ENCODE data around the gene YY1.
"Not testable (repeated sequence)": the region's sequence is repeated elsewhere in the genome, so short reads cannot be mapped to it uniquely, and the experiment has no call there.

YY1 gene

DNA sequence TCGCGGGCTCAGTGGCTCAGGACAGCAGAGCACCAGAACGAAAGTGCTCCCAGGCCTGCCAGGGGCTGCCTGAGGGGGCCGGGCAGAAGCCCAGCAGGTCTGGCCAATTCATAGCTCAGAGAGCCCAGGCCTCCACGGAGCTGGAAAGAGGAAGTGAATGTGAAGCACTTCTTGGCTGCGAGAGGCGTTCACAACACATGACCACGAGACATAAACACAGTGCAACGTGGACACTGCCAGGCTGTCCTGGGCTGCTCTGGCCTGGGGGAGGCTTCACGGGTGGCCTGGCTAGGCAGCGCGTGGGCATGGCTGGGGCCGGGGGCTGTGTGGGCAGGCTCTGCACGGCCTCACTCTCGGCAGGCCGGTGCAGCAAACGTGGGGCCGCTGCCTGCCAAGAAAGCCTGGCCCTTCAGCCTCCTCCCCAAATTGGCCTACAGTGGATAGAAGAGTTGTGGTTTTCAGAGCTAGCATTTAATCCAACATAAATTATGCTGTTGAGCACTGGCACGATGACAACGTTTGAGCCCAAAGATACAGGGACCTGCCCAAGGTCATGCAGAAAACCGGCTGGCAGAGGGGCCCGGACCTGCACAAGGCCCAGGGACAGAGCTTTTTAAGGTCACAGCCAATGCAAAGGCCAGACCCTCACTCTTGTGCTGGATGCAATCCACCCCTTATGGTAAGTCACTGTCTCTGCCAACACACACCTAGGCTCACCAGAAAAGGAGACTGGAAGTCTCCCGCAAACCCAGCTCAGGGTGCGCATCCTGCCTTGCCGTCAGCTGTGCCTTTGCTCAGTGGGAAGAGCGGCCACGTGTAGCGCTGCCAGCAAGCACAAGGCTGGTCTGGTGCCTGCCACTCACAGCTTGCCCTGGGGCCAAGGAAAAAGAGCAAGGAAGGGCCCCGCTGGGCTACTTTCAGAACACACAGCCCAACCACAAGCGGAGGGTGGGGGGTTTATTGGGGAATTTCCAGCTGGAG is 58.7 kb downstream of the YY1 start:
- peak; percentile 84 to 93 (median 91) for DNase-seq

- no peak for DNase-seq
These were observed 59.8 kb downstream of the YY1 start for GRCh38 chr14:100298551-100299237.

- no peak for DNase-seq
These were observed 60.3 kb downstream of the YY1 start for GRCh38 chr14:100299238-100299560.

DNA sequence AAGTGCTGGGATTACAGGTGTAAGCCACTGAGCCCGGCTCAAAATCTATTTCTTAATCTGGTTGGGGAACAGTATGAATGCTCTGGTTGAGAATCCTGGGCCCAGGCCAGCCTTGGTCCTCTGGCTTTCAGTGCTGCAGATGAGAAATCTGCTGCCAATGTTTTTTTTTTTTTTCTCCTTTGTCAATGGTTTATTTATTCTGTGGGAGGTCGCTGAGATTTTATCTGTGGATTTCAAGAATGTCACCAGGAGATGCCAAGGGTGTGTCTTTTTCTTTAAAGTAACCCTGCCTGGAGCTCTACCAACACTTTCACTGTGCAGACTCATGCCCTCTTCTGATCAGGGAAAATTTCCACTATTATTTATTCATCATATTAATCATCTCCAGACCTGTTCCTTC is 63.7 kb downstream of the YY1 start:
- DNase-seq, result no peak

- peak; percentile 35 to 66 (median 48) for DNase-seq
These were observed 64.2 kb downstream of the YY1 start for GRCh38 chr14:100303179-100303578.

GRCh38 chr14:100303925-100304324 is 65.0 kb downstream of the YY1 start:
- DNase-seq, result no peak

DNA sequence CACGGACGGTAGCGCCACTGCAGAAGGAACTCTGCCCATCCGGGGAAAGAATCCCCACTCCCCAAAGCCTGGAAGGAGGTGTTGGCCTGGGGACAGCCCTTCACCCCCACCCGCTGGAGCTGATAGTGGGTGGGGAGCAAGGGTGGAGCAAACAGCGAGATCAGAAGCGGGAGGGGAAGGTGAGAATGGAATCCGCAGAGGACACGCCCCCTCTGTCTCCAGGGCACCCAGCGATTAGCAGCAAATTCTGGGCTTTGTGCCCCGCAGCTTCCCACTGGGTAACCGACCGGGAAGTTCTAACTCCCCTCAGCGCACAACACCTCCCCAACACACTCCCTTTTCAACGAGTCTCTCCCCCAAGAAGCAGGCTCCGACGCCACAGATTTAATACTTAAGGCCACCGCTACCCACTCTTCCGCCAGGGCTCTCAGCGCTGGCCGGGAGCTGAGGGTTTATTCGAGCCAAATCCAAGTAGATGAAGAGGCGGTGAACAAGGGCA is 65.9 kb downstream of the YY1 start:
- peak in 3 of 4 experiments; percentile 24 to 61 (median 36) for DNase-seq

GRCh38 chr14:100305324-100306100 is 66.6 kb downstream of the YY1 start:
- peak; percentile 72 to 91 (median 84) for DNase-seq

DNA sequence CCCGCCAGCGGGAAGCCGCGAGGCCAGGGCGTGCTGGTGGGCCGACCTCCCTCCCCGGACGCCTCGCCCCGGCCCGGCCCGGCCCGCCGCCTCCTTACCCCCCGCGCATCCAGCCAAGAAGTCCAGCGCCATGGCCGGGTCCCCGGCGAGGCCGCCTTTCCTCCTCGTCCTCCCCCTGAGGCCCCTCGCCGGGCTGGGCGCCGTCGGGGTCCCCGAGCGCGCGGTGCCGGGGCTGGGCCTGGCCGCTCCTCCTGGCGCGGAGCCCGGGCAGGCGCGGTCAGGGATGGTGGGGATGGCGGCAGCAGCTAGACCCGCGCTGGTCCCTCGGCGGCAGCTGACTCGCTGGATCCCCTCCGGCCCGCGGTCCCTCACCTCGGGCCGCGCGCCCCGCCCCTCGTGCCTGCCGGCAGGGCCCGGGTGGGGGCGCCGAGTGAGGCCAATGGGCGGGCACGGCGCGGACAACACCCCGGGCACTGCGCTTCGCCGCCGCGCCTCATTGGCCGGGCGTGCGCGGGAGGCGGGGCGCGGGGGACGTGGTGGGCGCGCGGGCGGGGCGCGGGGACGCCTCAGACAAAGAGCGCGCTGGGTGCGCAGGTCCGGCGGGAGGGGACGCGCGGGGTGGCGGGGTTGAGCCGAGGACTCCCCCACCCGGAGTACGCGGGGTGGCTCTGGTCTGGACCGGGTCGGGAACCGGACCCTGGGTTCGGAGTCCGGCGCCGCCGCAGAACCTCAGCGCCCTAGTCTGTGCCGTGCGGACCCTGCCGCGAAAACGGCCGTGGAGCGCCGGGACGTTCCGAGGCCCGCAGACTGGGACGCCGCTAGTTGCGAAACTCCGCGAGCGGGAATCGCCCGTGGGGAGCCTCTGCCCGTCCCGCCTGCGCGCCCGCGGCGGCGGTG is 67.4 kb downstream of the YY1 start, which contains the start of gene SLC25A29:
SLC25A29 (minus strand) TSS at position 344 of the 897 bp plus-strand sequence; CDS start at position 132, 212 bp downstream.
- peak; percentile 92 to 98 (median 96) for DNase-seq

- DNase-seq, result peak; percentile 31 to 77 (median 56)
These were observed 68.2 kb downstream of the YY1 start for GRCh38 chr14:100306998-100307765.

DNA sequence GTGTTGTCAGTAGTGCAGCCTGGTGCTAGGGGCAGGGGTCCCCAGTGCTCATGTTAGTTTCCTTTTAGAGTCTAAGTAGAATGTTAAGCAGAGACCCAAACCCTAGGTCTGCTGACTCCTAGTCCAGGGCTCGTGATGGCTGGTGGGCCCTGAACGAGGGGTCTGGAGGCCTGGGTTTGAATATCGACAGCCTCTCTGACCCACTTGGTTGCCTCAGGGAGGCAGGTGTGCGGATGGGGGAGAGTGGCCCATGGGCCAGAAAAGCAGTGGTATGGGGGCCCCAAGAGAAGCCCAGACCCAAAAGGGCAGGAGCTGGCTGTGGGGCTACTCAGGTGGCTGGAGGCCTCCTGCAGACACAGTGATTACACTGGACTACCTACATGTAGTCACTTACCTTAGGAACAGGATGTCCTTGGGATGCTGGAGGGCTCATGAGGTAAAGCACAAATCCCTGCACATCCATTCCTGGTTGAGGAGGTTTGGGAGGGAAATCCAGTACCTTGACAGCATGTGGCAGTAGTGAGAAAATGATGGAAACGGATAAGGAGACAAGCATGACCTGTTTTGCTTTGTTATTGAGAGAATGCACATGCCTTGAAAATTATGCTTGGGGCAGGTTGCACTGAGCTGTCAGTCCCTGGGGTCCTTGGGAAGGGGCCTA is 69.0 kb downstream of the YY1 start:
- DNase-seq, result no peak

DNA sequence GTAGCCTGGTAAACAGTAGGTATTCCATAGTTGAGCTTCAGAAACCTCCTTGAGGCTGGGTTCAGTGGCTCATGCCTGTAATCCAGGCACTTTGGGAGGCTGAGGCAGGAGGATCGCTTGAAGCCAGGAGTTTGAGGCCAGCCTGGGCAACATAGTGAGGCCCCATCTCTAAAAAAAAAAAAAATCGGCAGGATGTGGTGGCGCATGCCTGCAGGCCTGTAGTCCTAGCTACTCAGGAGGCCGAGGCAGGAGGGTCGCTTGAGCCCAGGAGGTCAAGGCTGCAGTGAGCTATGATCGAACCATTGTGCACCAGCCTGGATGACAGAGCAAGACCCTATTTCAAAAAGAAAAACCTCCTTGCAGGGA is 69.5 kb downstream of the YY1 start:
- not testable (repeated sequence) for DNase-seq

GRCh38 chr14:100309028-100309737 is 70.2 kb downstream of the YY1 start:
- DNase-seq, result no peak

DNA sequence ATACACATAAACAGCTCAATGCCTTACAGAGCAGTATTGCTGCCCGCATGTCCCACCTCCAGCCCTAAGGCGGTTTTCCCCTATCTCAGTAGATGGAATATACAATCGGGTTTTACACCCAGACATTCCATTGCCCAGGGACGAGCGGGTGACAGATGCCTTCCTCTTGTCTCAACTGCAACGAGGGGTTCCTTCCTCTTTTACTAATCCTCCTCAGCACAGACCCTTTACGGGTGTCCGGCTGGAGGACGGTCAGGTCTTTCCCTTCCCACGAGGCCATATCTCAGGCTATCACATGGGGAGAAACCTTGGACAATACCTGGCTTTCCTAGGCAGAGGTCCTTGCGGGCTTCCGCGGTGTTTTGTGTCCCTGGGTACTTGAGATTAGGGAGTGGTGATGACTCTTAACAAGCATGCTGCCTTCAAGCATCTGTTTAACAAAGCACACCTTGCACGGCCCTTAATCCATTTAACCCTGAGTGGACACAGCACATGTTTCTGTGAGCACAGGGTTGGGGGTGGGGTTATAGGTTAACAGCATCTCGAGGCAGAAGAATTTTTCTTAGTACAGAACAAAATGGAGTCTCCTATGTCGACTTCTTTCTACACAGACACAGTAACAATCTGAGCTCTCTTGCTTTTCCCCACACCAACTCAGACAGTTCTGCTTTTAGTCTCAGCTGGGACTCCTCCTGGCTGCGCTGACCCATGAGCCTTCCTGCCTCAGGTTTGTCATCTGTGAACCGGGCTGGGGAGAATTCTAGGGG is 73.3 kb downstream of the YY1 start:
- peak; percentile 51 to 70 (median 64) for DNase-seq

- no peak for DNase-seq
These were observed 74.0 kb downstream of the YY1 start for GRCh38 chr14:100312877-100313400.

DNA sequence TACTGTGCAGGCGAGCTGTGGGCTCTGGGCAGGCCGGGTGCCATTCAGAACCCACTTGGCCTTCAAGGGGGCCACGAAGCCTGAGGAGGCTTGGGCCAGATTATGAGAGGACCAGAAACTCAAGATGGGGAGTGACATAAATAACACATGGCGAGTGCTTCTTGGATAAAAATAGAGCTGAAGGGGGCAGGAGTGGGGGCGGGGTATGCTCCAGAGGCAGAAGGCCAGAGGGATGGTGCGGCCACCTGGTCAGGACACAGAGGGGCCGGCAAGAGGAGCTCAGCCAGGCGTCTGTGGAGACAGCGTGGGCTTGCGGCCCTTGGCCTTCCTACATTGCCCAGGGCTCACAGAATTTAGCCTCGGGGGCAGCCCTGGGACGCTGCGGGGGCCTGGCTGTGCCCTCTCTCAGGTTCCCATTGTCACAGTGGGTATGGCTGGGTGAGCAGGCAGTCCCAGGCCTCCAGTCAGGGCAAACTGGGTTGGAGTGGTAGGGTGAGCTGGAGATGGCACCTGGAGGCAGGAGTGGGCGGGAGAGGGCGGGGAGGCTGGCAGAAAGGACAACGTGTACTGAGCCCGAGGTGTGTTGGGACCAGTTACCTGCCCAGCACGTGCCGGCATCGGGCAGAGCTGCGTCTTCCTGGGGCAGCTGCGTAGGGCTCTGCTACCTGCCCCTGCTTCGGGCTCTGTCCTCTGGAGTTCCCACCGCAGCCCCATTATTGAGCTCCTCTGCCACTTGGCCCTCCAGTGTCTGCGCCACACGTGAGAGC is 74.7 kb downstream of the YY1 start:
- no peak for DNase-seq

DNA sequence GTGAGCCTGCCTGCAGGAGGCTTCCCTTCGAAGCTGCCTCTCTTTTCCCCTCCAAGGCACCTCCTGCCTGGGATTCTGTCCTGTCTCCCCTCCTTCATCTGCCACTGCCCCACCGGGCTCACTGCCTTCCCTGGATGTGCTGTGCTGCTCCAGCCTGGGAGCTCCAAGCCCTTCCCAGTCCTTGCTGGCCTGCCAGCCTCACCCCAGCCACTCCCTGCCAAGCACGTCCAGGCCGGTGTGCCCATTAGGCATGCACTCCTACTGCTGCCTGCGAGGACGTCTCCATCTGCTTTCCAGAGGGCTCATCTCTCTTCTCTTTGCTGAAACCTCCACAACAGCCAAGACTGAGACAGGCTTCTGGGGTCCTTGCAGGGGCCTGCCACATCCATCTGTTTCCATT is 75.8 kb downstream of the YY1 start:
- no peak for DNase-seq

GRCh38 chr14:100317389-100317788 is 78.4 kb downstream of the YY1 start:
- no peak for DNase-seq
